Thyroid gland (tissue), 4 donors: ENCODE data around the gene CACNB4.

Experiments
- CTCF ChIP-seq, 6 experiments: fragments of 200-600 bp in 3 of 6; fragments of 450-650 bp in 3 of 6; sonication (generic) in 3 of 6; IDR thresholded peaks; one replicate each; pipeline ENCODE4 v1.5.1; 2016 to 2019; ENCODE audit warnings: antibody characterized with exemption in 6 of 6, mild to moderate bottlenecking in 2 of 6, inconsistent platforms in 1 of 6, moderate library complexity in 1 of 6
- POLR2A ChIP-seq, 2 donors: fragments of 450-650 bp; IDR thresholded peaks; one replicate each; pipeline ENCODE4 v1.6.1; 2017; ENCODE audit warnings: antibody characterized with exemption in 2 of 2, mild to moderate bottlenecking in 2 of 2, moderate library complexity in 1 of 2

- no peak for TF ChIP-seq POLR2A (IDR thresholded peaks at IDR 0.05)
- no peak for TF ChIP-seq CTCF (IDR thresholded peaks at IDR 0.05)
Observed at GRCh38 chr2:151931030-151931611, 167.7 kb downstream of the CACNB4 start.
